ENCODE measurements around the gene RACGAP1. TPM values are rescaled to one million over a fixed set of nuclear protein-coding genes. Genes with fewer than 3 reads are reported as not detected.
"Not testable (repeated sequence)": the region's sequence is repeated elsewhere in the genome, so short reads cannot be mapped to it uniquely, and the experiment has no call there.

The RACGAP1 gene
- total RNA-seq, 4 donors from 2014 or later: 13.8 to 20.4 (median 16.2) TPM

GRCh38 chr12:50038336-50038735 is 13.0 kb upstream of the RACGAP1 start:
- WGBS: 92% methylated on average over 4 of the region's 4 CpGs
- Histone ChIP-seq H3K9me3 (no peaks in the 10 kb centered on the region), H3K36me3 (no peaks in the 10 kb centered on the region), H3K27me3 (no peaks in the 10 kb centered on the region), H3K4me1 (peaks cover 8% of the 10 kb centered on the region), H3K4me3 (no peak overlapping the region), H3K27ac (no peak overlapping the region)
- DNase-seq (ENCODE audit: low spot score in 2 of 2): no peak
- no peak for TF ChIP-seq POLR2A (IDR thresholded peaks at IDR 0.05)
- no peak for TF ChIP-seq EP300 (IDR thresholded peaks at IDR 0.05)
- no peak for TF ChIP-seq CTCF (IDR thresholded peaks at IDR 0.05)
- no peak for TF ChIP-seq POLR2AphosphoS5 (IDR thresholded peaks at IDR 0.05)

GRCh38 chr12:50032854-50033581 is 7.7 kb upstream of the RACGAP1 start:
- WGBS: 13% methylated on average over 17 of the region's 37 CpGs
- peaks cover 10% of the 10 kb centered on the region for H3K27me3 ChIP-seq
- no peaks in the 10 kb centered on the region for H3K9me3 ChIP-seq
- H3K4me1 ChIP-seq: peaks cover 6% of the 10 kb centered on the region
- DNase-seq (ENCODE audit: low spot score in 2 of 2): peak in 1 of 2 donors; percentile 57
- TF ChIP-seq POLR2A (IDR thresholded peaks at IDR 0.05) (no peak), POLR2AphosphoS5 (IDR thresholded peaks at IDR 0.05) (no peak), EP300 (IDR thresholded peaks at IDR 0.05) (no peak), CTCF (IDR thresholded peaks at IDR 0.05) (no peak)
- no peaks in the 10 kb centered on the region for H3K36me3 ChIP-seq
- no peak overlapping the region for H3K27ac ChIP-seq
- peak overlapping the region; percentile 34 for H3K4me3 ChIP-seq

GRCh38 chr12:50032515-50032853 is 7.2 kb upstream of the RACGAP1 start:
- peak overlapping the region; percentile 34 for H3K4me3 ChIP-seq

GRCh38 chr12:50030449-50030848 is 5.2 kb upstream of the RACGAP1 start:
- not testable (repeated sequence) for H3K9me3 ChIP-seq; DNase-seq (ENCODE audit: low spot score in 2 of 2); H3K27ac ChIP-seq; H3K4me1 ChIP-seq; H3K36me3 ChIP-seq; H3K4me3 ChIP-seq
- H3K27me3 ChIP-seq: peaks cover 10% of the 10 kb centered on the region
- 90% methylated on average over 9 of the region's 9 CpGs for WGBS

More at GRCh38 chr12:50032515-50032853, 7.2 kb upstream of the RACGAP1 start:
- DNase-seq (ENCODE audit: low spot score in 2 of 2): no peak
- H3K36me3 ChIP-seq: no peaks in the 10 kb centered on the region
- H3K27me3 ChIP-seq: peaks cover 10% of the 10 kb centered on the region
- WGBS: 16% methylated on average over 21 of the region's 21 CpGs
- peaks cover 6% of the 10 kb centered on the region for H3K4me1 ChIP-seq
- no peak for TF ChIP-seq POLR2AphosphoS5 (IDR thresholded peaks at IDR 0.05)
- TF ChIP-seq POLR2A (IDR thresholded peaks at IDR 0.05): no peak
- TF ChIP-seq CTCF (IDR thresholded peaks at IDR 0.05): no peak
- TF ChIP-seq EP300 (IDR thresholded peaks at IDR 0.05): no peak
- no peak overlapping the region for H3K27ac ChIP-seq
- no peaks in the 10 kb centered on the region for H3K9me3 ChIP-seq

- no peak for DNase-seq (ENCODE audit: low spot score in 2 of 2)
- TF ChIP-seq POLR2A (IDR thresholded peaks at IDR 0.05) (no peak), CTCF (IDR thresholded peaks at IDR 0.05) (no peak), EP300 (IDR thresholded peaks at IDR 0.05) (no peak), POLR2AphosphoS5 (IDR thresholded peaks at IDR 0.05) (no peak)
- H3K4me3 ChIP-seq: no peak overlapping the region
- no peaks in the 10 kb centered on the region for H3K9me3 ChIP-seq
- no peaks in the 10 kb centered on the region for H3K27me3 ChIP-seq
- 93% methylated on average over 3 of the region's 3 CpGs for WGBS
- peaks cover 10% of the 10 kb centered on the region for H3K4me1 ChIP-seq
- no peaks in the 10 kb centered on the region for H3K36me3 ChIP-seq
- H3K27ac ChIP-seq: no peak overlapping the region
Measured at GRCh38 chr12:50026691-50027090, 1.4 kb upstream of the RACGAP1 start.

- TF ChIP-seq POLR2A (IDR thresholded peaks at IDR 0.05) (no peak), POLR2AphosphoS5 (IDR thresholded peaks at IDR 0.05) (no peak), EP300 (IDR thresholded peaks at IDR 0.05) (no peak), CTCF (IDR thresholded peaks at IDR 0.05) (no peak)
- Histone ChIP-seq H3K4me3 (peak overlapping the region; percentile 87), H3K9me3 (no peaks in the 10 kb centered on the region), H3K4me1 (peaks cover 10% of the 10 kb centered on the region), H3K36me3 (no peaks in the 10 kb centered on the region), H3K27me3 (no peaks in the 10 kb centered on the region), H3K27ac (no peak overlapping the region)
- DNase-seq (ENCODE audit: low spot score in 2 of 2): no peak
- 2% methylated on average over 14 of the region's 16 CpGs for WGBS
Measured at GRCh38 chr12:50024805-50025186, 498 bp downstream of the RACGAP1 start.
